HEK293 (cell line): ENCODE results near the gene CDK2AP2.
A peak's percentile ranks its signal among the peaks of the same experiment; 100 is the strongest.
"Not testable (repeated sequence)": the region's sequence is repeated elsewhere in the genome, so short reads cannot be mapped to it uniquely, and the experiment has no call there.

Experiments
- CTCF ChIA-PET: fragments of 350-600 bp; formaldehyde crosslinking; extraction: SDS; loops from one replicate; lab custom pipeline; 2021; ENCODE audit warnings: antibody characterized with exemption; lab: Yijun Ruan, JAX
- POLR2A ChIA-PET: fragments of 300-600 bp; formaldehyde crosslinking; extraction: SDS; loops from one replicate; lab custom pipeline; 2020; ENCODE audit warnings: antibody characterized with exemption, inconsistent platforms; lab: Yijun Ruan, JAX
- H3K27ac ChIP-seq: fragments of 200-500 bp; sonication (Bioruptor generic); 2 replicates; pipeline ENCODE4 v1.5.1; 2014; ENCODE audit warnings: low read depth, low read length, control low read depth, inconsistent platforms; ENCODE audit errors: extremely low read depth
- H3K36me3 ChIP-seq, 2 experiments: fragments of 200-500 bp in 1 of 2; sonication (Bioruptor generic) in 1 of 2; 1 replicate in 1 of 2; 2 replicates in 1 of 2; pipeline ENCODE4 v1.5.1; 2014 to 2017; ENCODE audit warnings: inconsistent platforms in 2 of 2, low read length in 2 of 2; ENCODE audit not compliant: control insufficient read depth in 2 of 2, insufficient read depth in 1 of 2
- H3K4me1 ChIP-seq: fragments of 200-500 bp; sonication (Bioruptor generic); 2 replicates; pipeline ENCODE4 v1.5.1; 2014; ENCODE audit warnings: mild to moderate bottlenecking, low read length, inconsistent platforms; ENCODE audit not compliant: control insufficient read depth, insufficient read depth
- H3K4me3 ChIP-seq: 2 replicates; pipeline ENCODE4 v1.5.1; 2011; ENCODE audit warnings: low read depth, mild to moderate bottlenecking, control low read depth, low read length, moderate library complexity
- H3K9me3 ChIP-seq: fragments of 200-500 bp; sonication (Bioruptor generic); 2 replicates; pipeline ENCODE4 v1.5.1; 2014; ENCODE audit warnings: low read depth, low read length, inconsistent platforms; ENCODE audit not compliant: control insufficient read depth, insufficient read depth
- FEZF1 ChIP-seq: fragments of 450-650 bp; formaldehyde crosslinking; IDR thresholded peaks from 2 replicates; pipeline ENCODE4 v1.5.1; 2016; ENCODE audit warnings: missing biosample characterization, missing genetic modification characterization
- GLIS1 ChIP-seq: fragments of 450-650 bp; formaldehyde crosslinking; IDR thresholded peaks from 2 replicates; pipeline ENCODE4 v1.5.1; 2016; ENCODE audit warnings: missing biosample characterization, missing genetic modification characterization
- KLF1 ChIP-seq: fragments of 450-650 bp; formaldehyde crosslinking; IDR thresholded peaks from 2 replicates; pipeline ENCODE4 v1.5.1; 2016; ENCODE audit warnings: missing biosample characterization, missing genetic modification characterization
- OVOL3 ChIP-seq: fragments of 450-650 bp; formaldehyde crosslinking; IDR thresholded peaks from 2 replicates; pipeline ENCODE4 v1.5.1; 2016; ENCODE audit warnings: missing biosample characterization, missing genetic modification characterization
- RBAK ChIP-seq: fragments of 450-650 bp; formaldehyde crosslinking; IDR thresholded peaks from 2 replicates; pipeline ENCODE4 v1.5.1; 2016; ENCODE audit warnings: missing biosample characterization, missing genetic modification characterization
- SP2 ChIP-seq: fragments of 450-650 bp; formaldehyde crosslinking; IDR thresholded peaks from 2 replicates; pipeline ENCODE4 v1.5.1; 2016; ENCODE audit warnings: missing biosample characterization, missing genetic modification characterization
- SP3 ChIP-seq: fragments of 450-650 bp; formaldehyde crosslinking; IDR thresholded peaks from 2 replicates; pipeline ENCODE4 v1.5.1; 2016; ENCODE audit warnings: missing biosample characterization, missing genetic modification characterization
- ZNF114 ChIP-seq: fragments of 450-650 bp; formaldehyde crosslinking; IDR thresholded peaks from 2 replicates; pipeline ENCODE4 v1.5.0; 2017; ENCODE audit warnings: missing biosample characterization, missing genetic modification characterization
- ZNF157 ChIP-seq: fragments of 450-650 bp; formaldehyde crosslinking; IDR thresholded peaks from 2 replicates; pipeline ENCODE4 v1.5.1; 2016; ENCODE audit warnings: missing biosample characterization, missing genetic modification characterization
- ZNF214 ChIP-seq: fragments of 450-650 bp; formaldehyde crosslinking; IDR thresholded peaks from 2 replicates; pipeline ENCODE4 v1.5.1; 2017; ENCODE audit warnings: missing biosample characterization, mild to moderate bottlenecking, missing genetic modification characterization, borderline replicate concordance
- ZNF366 ChIP-seq: fragments of 450-650 bp; formaldehyde crosslinking; conservative IDR thresholded peaks from 2 replicates; pipeline ENCODE4 v1.5.1; 2016; ENCODE audit warnings: missing biosample characterization, missing genetic modification characterization
- ZNF658 ChIP-seq: fragments of 450-650 bp; formaldehyde crosslinking; IDR thresholded peaks from 2 replicates; pipeline ENCODE4; 2016; ENCODE audit warnings: missing biosample characterization, missing genetic modification characterization
- ZNF791 ChIP-seq: fragments of 450-650 bp; formaldehyde crosslinking; IDR thresholded peaks from 2 replicates; pipeline ENCODE4 v1.5.1; 2016; ENCODE audit warnings: missing biosample characterization, missing genetic modification characterization
- TF ChIP-seq, protein P1 (sequence below): fragments of 450-650 bp; formaldehyde crosslinking; IDR thresholded peaks from 2 replicates; pipeline ENCODE4 v1.5.1; 2016; ENCODE audit warnings: missing biosample characterization, missing genetic modification characterization
- TF ChIP-seq, protein P2 (sequence below): fragments of 450-650 bp; formaldehyde crosslinking; conservative IDR thresholded peaks from 2 replicates; pipeline ENCODE4 v1.5.1; 2016; ENCODE audit warnings: low read depth, missing biosample characterization, missing genetic modification characterization
- TF ChIP-seq, protein P3 (sequence below): fragments of 450-650 bp; formaldehyde crosslinking; IDR thresholded peaks from 2 replicates; pipeline ENCODE4; 2016; ENCODE audit warnings: missing biosample characterization, missing genetic modification characterization

The CDK2AP2 gene

DNA sequence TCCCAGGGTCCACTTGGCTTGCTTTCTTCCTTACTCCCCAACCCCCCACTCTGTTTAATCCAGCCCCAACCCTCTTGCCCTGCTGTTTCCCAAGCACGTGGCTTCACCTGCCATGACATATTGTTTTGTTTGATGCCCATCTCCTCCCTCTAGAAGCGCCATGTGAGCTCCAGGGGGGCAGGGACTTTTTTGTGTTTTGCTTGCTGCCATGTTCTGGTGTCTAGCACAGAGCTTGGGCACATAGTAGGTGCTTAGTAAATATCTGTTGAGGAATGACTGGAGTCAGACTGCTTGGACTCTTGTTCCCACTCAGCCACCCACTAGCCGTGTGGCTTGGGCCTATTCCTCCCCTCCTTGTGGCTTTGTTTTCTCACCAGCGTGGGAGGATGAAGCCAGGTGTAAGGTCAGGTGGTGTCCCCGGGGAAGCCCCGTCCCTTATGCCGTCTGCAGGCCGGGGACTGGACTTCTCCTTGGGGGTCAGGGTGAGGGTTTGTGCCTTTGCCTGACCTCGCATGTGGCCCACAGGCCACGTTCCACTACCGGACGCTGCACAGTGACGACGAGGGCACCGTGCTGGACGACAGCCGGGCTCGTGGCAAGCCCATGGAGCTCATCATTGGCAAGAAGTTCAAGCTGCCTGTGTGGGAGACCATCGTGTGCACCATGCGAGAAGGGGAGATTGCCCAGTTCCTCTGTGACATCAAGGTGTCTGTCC, 21.3 kb downstream of the CDK2AP2 start:
- CTCF ChIA-PET = no interaction called here

DNA sequence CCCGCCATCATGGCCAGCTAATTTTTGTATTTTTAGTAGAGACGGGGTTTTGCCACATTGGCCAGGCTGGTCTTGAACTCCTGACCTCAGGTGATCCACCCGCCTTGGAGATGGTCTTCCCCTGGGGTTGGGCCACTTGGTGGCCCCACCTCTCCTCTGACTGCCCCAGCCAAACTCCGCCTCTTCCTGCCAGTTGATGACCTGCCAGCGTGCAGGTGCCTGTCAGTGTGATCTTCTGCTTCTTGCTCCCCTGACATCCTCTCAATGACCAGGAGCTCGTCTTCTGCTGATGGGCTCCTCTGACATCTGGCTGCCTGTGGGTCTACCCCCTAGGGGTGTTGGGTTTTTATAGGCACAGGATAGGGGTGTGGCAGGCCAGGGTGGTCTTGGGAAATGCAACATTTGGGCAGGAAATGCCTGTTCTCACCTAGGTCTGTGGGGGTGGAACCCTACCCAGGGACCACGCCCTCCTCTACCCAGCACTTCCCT, 22.0 kb downstream of the CDK2AP2 start:
- H3K36me3 ChIP-seq = peaks cover 0 to 41% of the 10 kb centered on the region in 2 experiments; a peak in 2 of 3 replicates
- POLR2A ChIA-PET = interaction anchor here (0.7 to 1.7 kb wide), 2 partner anchors 17 to 85 kb away, joined by 3 to 4 read pairs; partner anchors contain the start of gene PPP1CA
- CTCF ChIA-PET = interaction anchor here (0.6 to 0.7 kb wide), 3 partner anchors 18 to 181 kb away, joined by 3 to 6 read pairs (median 3); no protein-coding TSS in a partner anchor
- TF ChIP-seq, protein P1, sequence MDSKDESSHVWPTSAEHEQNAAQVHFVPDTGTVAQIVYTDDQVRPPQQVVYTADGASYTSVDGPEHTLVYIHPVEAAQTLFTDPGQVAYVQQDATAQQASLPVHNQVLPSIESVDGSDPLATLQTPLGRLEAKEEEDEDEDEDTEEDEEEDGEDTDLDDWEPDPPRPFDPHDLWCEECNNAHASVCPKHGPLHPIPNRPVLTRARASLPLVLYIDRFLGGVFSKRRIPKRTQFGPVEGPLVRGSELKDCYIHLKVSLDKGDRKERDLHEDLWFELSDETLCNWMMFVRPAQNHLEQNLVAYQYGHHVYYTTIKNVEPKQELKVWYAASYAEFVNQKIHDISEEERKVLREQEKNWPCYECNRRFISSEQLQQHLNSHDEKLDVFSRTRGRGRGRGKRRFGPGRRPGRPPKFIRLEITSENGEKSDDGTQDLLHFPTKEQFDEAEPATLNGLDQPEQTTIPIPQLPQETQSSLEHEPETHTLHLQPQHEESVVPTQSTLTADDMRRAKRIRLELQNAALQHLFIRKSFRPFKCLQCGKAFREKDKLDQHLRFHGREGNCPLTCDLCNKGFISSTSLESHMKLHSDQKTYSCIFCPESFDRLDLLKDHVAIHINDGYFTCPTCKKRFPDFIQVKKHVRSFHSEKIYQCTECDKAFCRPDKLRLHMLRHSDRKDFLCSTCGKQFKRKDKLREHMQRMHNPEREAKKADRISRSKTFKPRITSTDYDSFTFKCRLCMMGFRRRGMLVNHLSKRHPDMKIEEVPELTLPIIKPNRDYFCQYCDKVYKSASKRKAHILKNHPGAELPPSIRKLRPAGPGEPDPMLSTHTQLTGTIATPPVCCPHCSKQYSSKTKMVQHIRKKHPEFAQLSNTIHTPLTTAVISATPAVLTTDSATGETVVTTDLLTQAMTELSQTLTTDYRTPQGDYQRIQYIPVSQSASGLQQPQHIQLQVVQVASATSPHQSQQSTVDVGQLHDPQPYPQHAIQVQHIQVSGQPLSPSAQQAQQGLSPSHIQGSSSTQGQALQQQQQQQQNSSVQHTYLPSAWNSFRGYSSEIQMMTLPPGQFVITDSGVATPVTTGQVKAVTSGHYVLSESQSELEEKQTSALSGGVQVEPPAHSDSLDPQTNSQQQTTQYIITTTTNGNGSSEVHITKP (tag by site-specific recombination) = peak; percentile 56; the same call in 1 of the 2 replicates
- TF ChIP-seq GLIS1 (tag by site-specific recombination) (peak; percentile 75), KLF1 (tag by site-specific recombination) (peak; percentile 51), SP2 (tag by site-specific recombination) (peak; percentile 21), SP3 (peak; percentile 23; the same call in 1 of the 2 replicates)
- not testable (repeated sequence) for H3K4me1 ChIP-seq, H3K27ac ChIP-seq, H3K9me3 ChIP-seq, H3K4me3 ChIP-seq

More for the DNA sequence above, 21.3 kb downstream of the CDK2AP2 start:
- H3K36me3 ChIP-seq = peaks cover 0 to 48% of the 10 kb centered on the region in 2 experiments; a peak in 2 of 3 replicates
- no peaks in the 10 kb centered on the region for H3K9me3 ChIP-seq
- no peak overlapping the region for H3K4me3 ChIP-seq
- TF ChIP-seq ZNF791 (no peak), ZNF214 (tag by site-specific recombination) (no peak), OVOL3 (tag by site-specific recombination) (no peak)
- TF ChIP-seq, protein P2, sequence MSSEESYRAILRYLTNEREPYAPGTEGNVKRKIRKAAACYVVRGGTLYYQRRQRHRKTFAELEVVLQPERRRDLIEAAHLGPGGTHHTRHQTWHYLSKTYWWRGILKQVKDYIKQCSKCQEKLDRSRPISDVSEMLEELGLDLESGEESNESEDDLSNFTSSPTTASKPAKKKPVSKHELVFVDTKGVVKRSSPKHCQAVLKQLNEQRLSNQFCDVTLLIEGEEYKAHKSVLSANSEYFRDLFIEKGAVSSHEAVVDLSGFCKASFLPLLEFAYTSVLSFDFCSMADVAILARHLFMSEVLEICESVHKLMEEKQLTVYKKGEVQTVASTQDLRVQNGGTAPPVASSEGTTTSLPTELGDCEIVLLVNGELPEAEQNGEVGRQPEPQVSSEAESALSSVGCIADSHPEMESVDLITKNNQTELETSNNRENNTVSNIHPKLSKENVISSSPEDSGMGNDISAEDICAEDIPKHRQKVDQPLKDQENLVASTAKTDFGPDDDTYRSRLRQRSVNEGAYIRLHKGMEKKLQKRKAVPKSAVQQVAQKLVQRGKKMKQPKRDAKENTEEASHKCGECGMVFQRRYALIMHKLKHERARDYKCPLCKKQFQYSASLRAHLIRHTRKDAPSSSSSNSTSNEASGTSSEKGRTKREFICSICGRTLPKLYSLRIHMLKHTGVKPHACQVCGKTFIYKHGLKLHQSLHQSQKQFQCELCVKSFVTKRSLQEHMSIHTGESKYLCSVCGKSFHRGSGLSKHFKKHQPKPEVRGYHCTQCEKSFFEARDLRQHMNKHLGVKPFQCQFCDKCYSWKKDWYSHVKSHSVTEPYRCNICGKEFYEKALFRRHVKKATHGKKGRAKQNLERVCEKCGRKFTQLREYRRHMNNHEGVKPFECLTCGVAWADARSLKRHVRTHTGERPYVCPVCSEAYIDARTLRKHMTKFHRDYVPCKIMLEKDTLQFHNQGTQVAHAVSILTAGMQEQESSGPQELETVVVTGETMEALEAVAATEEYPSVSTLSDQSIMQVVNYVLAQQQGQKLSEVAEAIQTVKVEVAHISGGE = no peak
- H3K4me1 ChIP-seq = no peaks in the 10 kb centered on the region
- H3K27ac ChIP-seq = no peak overlapping the region
- POLR2A ChIA-PET = interaction anchor here (0.7 to 1.7 kb wide), 2 partner anchors 18 to 85 kb away, joined by 3 to 4 read pairs; partner anchors contain the start of gene PPP1CA

DNA sequence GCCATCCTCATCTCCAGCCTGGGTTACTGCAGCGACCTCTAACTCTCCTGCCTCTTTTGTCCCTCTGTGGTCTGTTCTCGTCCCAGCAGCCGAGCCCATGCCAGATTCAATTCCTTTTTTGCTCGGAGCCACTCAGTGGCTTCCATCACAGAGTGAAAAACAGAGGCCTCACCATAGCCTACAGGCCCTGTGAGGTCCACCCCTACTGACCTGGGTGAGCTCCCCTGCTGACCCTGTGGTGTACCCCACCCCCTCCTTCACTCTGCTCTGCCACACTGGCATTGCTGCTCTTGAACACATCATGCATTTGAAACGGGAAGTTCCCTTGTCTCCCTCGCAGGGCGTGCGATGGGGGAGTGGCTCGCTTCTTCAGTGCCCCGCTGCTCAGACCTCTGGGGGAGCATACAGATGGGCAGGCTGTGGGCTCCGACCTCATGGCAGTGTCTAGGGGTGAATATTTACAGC, 23.1 kb downstream of the CDK2AP2 start:
- no peak overlapping the region for H3K27ac ChIP-seq
- no peaks in the 10 kb centered on the region for H3K9me3 ChIP-seq
- H3K36me3 ChIP-seq = peaks cover 0 to 30% of the 10 kb centered on the region in 2 experiments; a peak in 2 of 3 replicates
- POLR2A ChIA-PET = no interaction called here
- H3K4me1 ChIP-seq = no peaks in the 10 kb centered on the region
- TF ChIP-seq ZNF114 (no peak), ZNF366 (tag by site-specific recombination) (no peak), RBAK (no peak), ZNF157 (tag by site-specific recombination) (no peak), GLIS1 (tag by site-specific recombination) (peak; percentile 31), FEZF1 (no peak), ZNF658 (no peak)
- TF ChIP-seq, protein P3, sequence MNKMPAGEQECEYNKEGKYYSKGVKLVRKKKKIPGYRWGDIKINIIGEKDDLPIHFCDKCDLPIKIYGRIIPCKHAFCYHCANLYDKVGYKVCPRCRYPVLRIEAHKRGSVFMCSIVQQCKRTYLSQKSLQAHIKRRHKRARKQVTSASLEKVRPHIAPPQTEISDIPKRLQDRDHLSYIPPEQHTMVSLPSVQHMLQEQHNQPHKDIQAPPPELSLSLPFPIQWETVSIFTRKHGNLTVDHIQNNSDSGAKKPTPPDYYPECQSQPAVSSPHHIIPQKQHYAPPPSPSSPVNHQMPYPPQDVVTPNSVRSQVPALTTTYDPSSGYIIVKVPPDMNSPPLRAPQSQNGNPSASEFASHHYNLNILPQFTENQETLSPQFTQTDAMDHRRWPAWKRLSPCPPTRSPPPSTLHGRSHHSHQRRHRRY (tag by site-specific recombination) = no peak
- CTCF ChIA-PET = interaction anchor here (0.6 kb wide), 2 partner anchors 98 to 722 kb away, joined by 3 read pairs; no protein-coding TSS in a partner anchor
- H3K4me3 ChIP-seq = no peak overlapping the region
